BLaER1 treated with 17β-estradiol and CSF1 and Interleukin-3, amounts not matched to agents 10 nM and 100 nM (cell line): ENCODE measurements around the gene NBPF11.
A peak's percentile ranks its signal among the peaks of the same experiment; 100 is the strongest.
"Not testable (repeated sequence)": the region's sequence is repeated elsewhere in the genome, so short reads cannot be mapped to it uniquely, and the experiment has no call there.

Source experiments
- H3K27ac ChIP-seq, 11 experiments: shearing (Covaris generic); formaldehyde crosslinking; 2 replicates each; pipeline ENCODE4 v1.8.1; 2022
- H3K27me3 ChIP-seq, 11 experiments: shearing (Covaris generic); formaldehyde crosslinking; 2 replicates each; pipeline ENCODE4 v1.8.1; 2022
- H3K36me3 ChIP-seq, 11 experiments: shearing (Covaris generic); formaldehyde crosslinking; 2 replicates each; pipeline ENCODE4 v1.8.1; 2022
- H3K4me1 ChIP-seq, 10 experiments: shearing (Covaris generic); formaldehyde crosslinking; 2 replicates each; pipeline ENCODE4 v1.8.1; 2022
- H3K4me2 ChIP-seq, 11 experiments: shearing (Covaris generic); formaldehyde crosslinking; 2 replicates each; pipeline ENCODE4 v1.8.1; 2022
- H3K4me3 ChIP-seq, 10 experiments: shearing (Covaris generic); formaldehyde crosslinking; 2 replicates each; pipeline ENCODE4 v1.8.1; 2022
- H3K9ac ChIP-seq, 11 experiments: shearing (Covaris generic); formaldehyde crosslinking; 2 replicates each; pipeline ENCODE4 v1.8.1; 2022
- H3K9me3 ChIP-seq, 11 experiments: shearing (Covaris generic); formaldehyde crosslinking; replicated peaks in 1 of 11; 2 replicates each; pipeline ENCODE4 v1.8.1; 2022
- H4K20me1 ChIP-seq, 11 experiments: shearing (Covaris generic); formaldehyde crosslinking; 2 replicates each; pipeline ENCODE4 v1.8.1; 2022
- Cebpa-rat ChIP-seq, 11 experiments: shearing (Covaris generic); IDR thresholded peaks; 2 replicates each; pipeline ENCODE4 v1.8.1; 2022

The NBPF11 gene

GRCh38 chr1:148161053-148161901 lies 9.2 kb upstream of the NBPF11 start:
- H3K27ac ChIP-seq, result no peak overlapping the region
- H3K4me3 ChIP-seq, result no peak overlapping the region
- no peaks in the 10 kb centered on the region for H4K20me1 ChIP-seq
- H3K9ac ChIP-seq, result no peak overlapping the region
- H3K9me3 ChIP-seq, result peaks cover 0 to 30% (median 21%) of the 10 kb centered on the region in 11 experiments; a peak in 13 of 22 replicates
- H3K36me3 ChIP-seq, result no peaks in the 10 kb centered on the region
- no peak overlapping the region for H3K4me2 ChIP-seq
- peaks cover 0 to 10% (median 3%) of the 10 kb centered on the region in 10 experiments; a peak in 14 of 20 replicates for H3K4me1 ChIP-seq
- TF ChIP-seq Cebpa-rat (IDR thresholded peaks at IDR 0.05), result no peak
- H3K27me3 ChIP-seq, result no peaks in the 10 kb centered on the region

- Histone ChIP-seq H4K20me1 (no peaks in the 10 kb centered on the region), H3K4me3 (no peak overlapping the region), H3K9ac (no peak overlapping the region), H3K36me3 (no peaks in the 10 kb centered on the region), H3K9me3 (peaks cover 0 to 30% (median 21%) of the 10 kb centered on the region in 11 experiments; a peak in 13 of 22 replicates), H3K27me3 (no peaks in the 10 kb centered on the region), H3K27ac (no peak overlapping the region), H3K4me2 (no peak overlapping the region), H3K4me1 (peaks cover 0 to 3% (median 0%) of the 10 kb centered on the region in 10 experiments; a peak in 4 of 20 replicates)
- TF ChIP-seq Cebpa-rat (IDR thresholded peaks at IDR 0.05), result no peak
Measured at GRCh38 chr1:148160343-148161052, 8.4 kb upstream of the NBPF11 start.

- no peak overlapping the region for H3K9ac ChIP-seq
- no peak overlapping the region for H3K27ac ChIP-seq
- H3K4me2 ChIP-seq, result no peak overlapping the region
- H3K4me3 ChIP-seq, result no peak overlapping the region
- peaks cover 0 to 30% (median 21%) of the 10 kb centered on the region in 11 experiments; a peak in 13 of 22 replicates for H3K9me3 ChIP-seq
- H4K20me1 ChIP-seq, result no peaks in the 10 kb centered on the region
- no peaks in the 10 kb centered on the region for H3K36me3 ChIP-seq
- TF ChIP-seq Cebpa-rat (IDR thresholded peaks at IDR 0.05), result no peak
- H3K27me3 ChIP-seq, result no peaks in the 10 kb centered on the region
- no peaks in the 10 kb centered on the region for H3K4me1 ChIP-seq
Measured at GRCh38 chr1:148160048-148160342, 7.9 kb upstream of the NBPF11 start.

- Histone ChIP-seq H3K27me3 (no peaks in the 10 kb centered on the region), H3K4me3 (no peak overlapping the region), H3K9ac (no peak overlapping the region), H4K20me1 (no peaks in the 10 kb centered on the region), H3K4me1 (no peaks in the 10 kb centered on the region), H3K27ac (no peak overlapping the region), H3K36me3 (no peaks in the 10 kb centered on the region), H3K4me2 (no peak overlapping the region), H3K9me3 (peaks cover 0 to 30% (median 21%) of the 10 kb centered on the region in 11 experiments; a peak in 13 of 22 replicates)
- TF ChIP-seq Cebpa-rat (IDR thresholded peaks at IDR 0.05), result no peak
Measured at GRCh38 chr1:148158341-148159003, 6.4 kb upstream of the NBPF11 start.

GRCh38 chr1:148157803-148158202 lies 5.7 kb upstream of the NBPF11 start:
- H3K4me2 ChIP-seq, H3K27me3 ChIP-seq, H3K4me1 ChIP-seq, H3K36me3 ChIP-seq, H3K9ac ChIP-seq, H4K20me1 ChIP-seq, H3K27ac ChIP-seq, H3K4me3 ChIP-seq: not testable (repeated sequence)
- H3K9me3 ChIP-seq, result peaks cover 0 to 30% (median 21%) of the 10 kb centered on the region in 11 experiments; a peak in 13 of 22 replicates

GRCh38 chr1:148155494-148156275 lies 3.6 kb upstream of the NBPF11 start:
- not testable (repeated sequence) for H3K27ac ChIP-seq, H3K4me2 ChIP-seq, H3K4me1 ChIP-seq, H4K20me1 ChIP-seq, H3K4me3 ChIP-seq, H3K9ac ChIP-seq, H3K27me3 ChIP-seq, H3K36me3 ChIP-seq
- H3K9me3 ChIP-seq, result peaks cover 0 to 14% (median 11%) of the 10 kb centered on the region in 11 experiments; a peak in 12 of 22 replicates

- H3K4me1 ChIP-seq, H3K9ac ChIP-seq, H3K27me3 ChIP-seq, H3K4me3 ChIP-seq, H3K36me3 ChIP-seq, H3K27ac ChIP-seq, H3K9me3 ChIP-seq: not testable (repeated sequence)
- peaks cover 0 to 28% (median under 1%) of the 10 kb centered on the region in 11 experiments; a peak in 9 of 22 replicates for H4K20me1 ChIP-seq
- peak overlapping the region in 1 of 11 experiments; percentile 85; a peak in 2 of 22 replicates for H3K4me2 ChIP-seq
Measured at GRCh38 chr1:148152795-148153194, 714 bp upstream of the NBPF11 start.

- H3K4me1 ChIP-seq, H3K9me3 ChIP-seq, H3K27me3 ChIP-seq, H3K36me3 ChIP-seq: not testable (repeated sequence)
- peak overlapping the region; percentile 52 to 81 (median 74); a peak in 20 of 22 replicates for H3K27ac ChIP-seq
- peaks cover 0 to 35% (median 4%) of the 10 kb centered on the region in 11 experiments; a peak in 9 of 22 replicates for H4K20me1 ChIP-seq
- H3K4me3 ChIP-seq, result peak overlapping the region; percentile 62 to 80 (median 76)
- H3K9ac ChIP-seq, result peak overlapping the region; percentile 77 to 87 (median 84)
- peak overlapping the region; percentile 80 to 93 (median 87) for H3K4me2 ChIP-seq
Measured at GRCh38 chr1:148151371-148151819, 686 bp downstream of the NBPF11 start.

GRCh38 chr1:148150945-148151344 lies 1.1 kb downstream of the NBPF11 start:
- not testable (repeated sequence) for H3K27ac ChIP-seq, H3K9me3 ChIP-seq, H3K4me1 ChIP-seq, H3K36me3 ChIP-seq, H3K27me3 ChIP-seq
- Histone ChIP-seq H3K4me3 (peak overlapping the region; percentile 62 to 80 (median 76)), H3K9ac (peak overlapping the region; percentile 77 to 87 (median 84); a peak in 21 of 22 replicates), H4K20me1 (peaks cover 0 to 35% (median 4%) of the 10 kb centered on the region in 11 experiments; a peak in 9 of 22 replicates), H3K4me2 (peak overlapping the region; percentile 80 to 93 (median 87))

GRCh38 chr1:148150014-148150413 lies 2.1 kb downstream of the NBPF11 start:
- H3K4me3 ChIP-seq, H3K27ac ChIP-seq, H3K27me3 ChIP-seq, H3K4me1 ChIP-seq, H3K9me3 ChIP-seq, H3K9ac ChIP-seq, H3K36me3 ChIP-seq: not testable (repeated sequence)
- H4K20me1 ChIP-seq, result peaks cover 0 to 35% (median 4%) of the 10 kb centered on the region in 11 experiments; a peak in 9 of 22 replicates
- peak overlapping the region in 5 of 11 experiments; percentile 26 to 93 (median 83); a peak in 4 of 22 replicates for H3K4me2 ChIP-seq

GRCh38 chr1:148149050-148149815 lies 2.8 kb downstream of the NBPF11 start:
- H3K9ac ChIP-seq, H3K4me3 ChIP-seq: not testable (repeated sequence)

More at GRCh38 chr1:148149050-148149815, 2.8 kb downstream of the NBPF11 start:
- H3K9me3 ChIP-seq, H3K27me3 ChIP-seq, H3K36me3 ChIP-seq, H3K4me2 ChIP-seq, H3K4me1 ChIP-seq, H3K27ac ChIP-seq: not testable (repeated sequence)
- H4K20me1 ChIP-seq, result peaks cover 0 to 35% (median 4%) of the 10 kb centered on the region in 11 experiments; a peak in 9 of 22 replicates
